ENCODE data around the gene PHF21A. TPM values are rescaled to one million over a fixed set of nuclear protein-coding genes. Genes with fewer than 3 reads are reported as not detected.

PHF21A gene
- total and polyA plus RNA-seq, 2 of the 13 experiments (the other 11 are each of a cell fraction or from before 2014, with no cell fraction given): 4.1 to 34.6 TPM

DNA sequence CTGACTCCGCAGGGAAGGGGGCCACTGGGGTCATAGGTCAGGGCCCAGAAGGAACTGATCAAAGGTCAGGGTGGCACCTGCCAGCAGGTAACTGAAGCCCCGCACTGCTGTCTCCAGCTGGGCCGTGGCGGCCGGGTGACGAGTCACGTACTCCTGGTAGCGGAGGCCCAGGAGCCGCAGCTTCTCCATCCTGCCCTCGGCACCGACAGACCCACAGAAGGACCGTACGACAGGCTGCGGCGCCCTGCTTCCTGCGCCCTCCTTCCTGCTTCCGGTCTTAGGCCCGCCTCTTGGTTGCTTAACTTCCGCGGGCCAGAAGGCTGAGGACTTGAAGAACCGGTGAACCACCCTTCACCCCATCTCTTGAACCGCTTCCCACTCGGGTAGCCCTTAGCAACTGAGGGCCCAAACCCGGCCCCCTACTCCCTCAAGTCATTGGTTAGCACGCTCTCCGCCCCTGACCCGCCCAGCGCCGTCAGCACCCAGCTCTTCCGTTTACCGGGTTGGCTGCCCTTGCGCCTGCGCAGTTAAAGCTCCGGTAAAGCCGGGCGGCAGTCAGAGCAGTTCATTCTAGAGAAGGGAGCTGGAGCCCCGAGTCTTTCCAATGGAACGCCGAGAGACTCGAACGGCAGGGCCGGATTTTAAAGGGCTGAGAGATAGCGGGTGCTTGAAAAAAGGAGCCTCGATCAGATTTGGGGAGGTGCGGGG lies 203.5 kb downstream of the PHF21A start, which contains the start of gene PEX16 (continued):
- TF ChIP-seq, protein P1, sequence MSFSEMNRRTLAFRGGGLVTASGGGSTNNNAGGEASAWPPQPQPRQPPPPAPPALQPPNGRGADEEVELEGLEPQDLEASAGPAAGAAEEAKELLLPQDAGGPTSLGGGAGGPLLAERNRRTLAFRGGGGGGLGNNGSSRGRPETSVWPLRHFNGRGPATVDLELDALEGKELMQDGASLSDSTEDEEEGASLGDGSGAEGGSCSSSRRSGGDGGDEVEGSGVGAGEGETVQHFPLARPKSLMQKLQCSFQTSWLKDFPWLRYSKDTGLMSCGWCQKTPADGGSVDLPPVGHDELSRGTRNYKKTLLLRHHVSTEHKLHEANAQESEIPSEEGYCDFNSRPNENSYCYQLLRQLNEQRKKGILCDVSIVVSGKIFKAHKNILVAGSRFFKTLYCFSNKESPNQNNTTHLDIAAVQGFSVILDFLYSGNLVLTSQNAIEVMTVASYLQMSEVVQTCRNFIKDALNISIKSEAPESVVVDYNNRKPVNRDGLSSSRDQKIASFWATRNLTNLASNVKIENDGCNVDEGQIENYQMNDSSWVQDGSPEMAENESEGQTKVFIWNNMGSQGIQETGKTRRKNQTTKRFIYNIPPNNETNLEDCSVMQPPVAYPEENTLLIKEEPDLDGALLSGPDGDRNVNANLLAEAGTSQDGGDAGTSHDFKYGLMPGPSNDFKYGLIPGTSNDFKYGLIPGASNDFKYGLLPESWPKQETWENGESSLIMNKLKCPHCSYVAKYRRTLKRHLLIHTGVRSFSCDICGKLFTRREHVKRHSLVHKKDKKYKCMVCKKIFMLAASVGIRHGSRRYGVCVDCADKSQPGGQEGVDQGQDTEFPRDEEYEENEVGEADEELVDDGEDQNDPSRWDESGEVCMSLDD (CRISPR knock-in tag; IDR thresholded peaks at IDR 0.05; ENCODE audit: borderline replicate concordance): no peak
- TF ChIP-seq TBP (CRISPR knock-in tag; IDR thresholded peaks at IDR 0.05): no peak
- TF ChIP-seq ZMYM3 (CRISPR knock-in tag; IDR thresholded peaks at IDR 0.05): peak; percentile 4; the same call in 1 of the 2 replicates
- no peak; the same call in 2 of the 3 replicates for TF ChIP-seq MXI1 (IDR thresholded peaks at IDR 0.05; ENCODE audit: borderline replicate concordance, low read depth, low read length)
- TF ChIP-seq, protein P2, sequence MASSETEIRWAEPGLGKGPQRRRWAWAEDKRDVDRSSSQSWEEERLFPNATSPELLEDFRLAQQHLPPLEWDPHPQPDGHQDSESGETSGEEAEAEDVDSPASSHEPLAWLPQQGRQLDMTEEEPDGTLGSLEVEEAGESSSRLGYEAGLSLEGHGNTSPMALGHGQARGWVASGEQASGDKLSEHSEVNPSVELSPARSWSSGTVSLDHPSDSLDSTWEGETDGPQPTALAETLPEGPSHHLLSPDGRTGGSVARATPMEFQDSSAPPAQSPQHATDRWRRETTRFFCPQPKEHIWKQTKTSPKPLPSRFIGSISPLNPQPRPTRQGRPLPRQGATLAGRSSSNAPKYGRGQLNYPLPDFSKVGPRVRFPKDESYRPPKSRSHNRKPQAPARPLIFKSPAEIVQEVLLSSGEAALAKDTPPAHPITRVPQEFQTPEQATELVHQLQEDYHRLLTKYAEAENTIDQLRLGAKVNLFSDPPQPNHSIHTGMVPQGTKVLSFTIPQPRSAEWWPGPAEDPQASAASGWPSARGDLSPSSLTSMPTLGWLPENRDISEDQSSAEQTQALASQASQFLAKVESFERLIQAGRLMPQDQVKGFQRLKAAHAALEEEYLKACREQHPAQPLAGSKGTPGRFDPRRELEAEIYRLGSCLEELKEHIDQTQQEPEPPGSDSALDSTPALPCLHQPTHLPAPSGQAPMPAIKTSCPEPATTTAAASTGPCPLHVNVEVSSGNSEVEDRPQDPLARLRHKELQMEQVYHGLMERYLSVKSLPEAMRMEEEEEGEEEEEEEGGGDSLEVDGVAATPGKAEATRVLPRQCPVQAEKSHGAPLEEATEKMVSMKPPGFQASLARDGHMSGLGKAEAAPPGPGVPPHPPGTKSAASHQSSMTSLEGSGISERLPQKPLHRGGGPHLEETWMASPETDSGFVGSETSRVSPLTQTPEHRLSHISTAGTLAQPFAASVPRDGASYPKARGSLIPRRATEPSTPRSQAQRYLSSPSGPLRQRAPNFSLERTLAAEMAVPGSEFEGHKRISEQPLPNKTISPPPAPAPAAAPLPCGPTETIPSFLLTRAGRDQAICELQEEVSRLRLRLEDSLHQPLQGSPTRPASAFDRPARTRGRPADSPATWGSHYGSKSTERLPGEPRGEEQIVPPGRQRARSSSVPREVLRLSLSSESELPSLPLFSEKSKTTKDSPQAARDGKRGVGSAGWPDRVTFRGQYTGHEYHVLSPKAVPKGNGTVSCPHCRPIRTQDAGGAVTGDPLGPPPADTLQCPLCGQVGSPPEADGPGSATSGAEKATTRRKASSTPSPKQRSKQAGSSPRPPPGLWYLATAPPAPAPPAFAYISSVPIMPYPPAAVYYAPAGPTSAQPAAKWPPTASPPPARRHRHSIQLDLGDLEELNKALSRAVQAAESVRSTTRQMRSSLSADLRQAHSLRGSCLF (CRISPR knock-in tag; IDR thresholded peaks at IDR 0.05; ENCODE audit: borderline replicate concordance): no peak
- TF ChIP-seq, protein P3, sequence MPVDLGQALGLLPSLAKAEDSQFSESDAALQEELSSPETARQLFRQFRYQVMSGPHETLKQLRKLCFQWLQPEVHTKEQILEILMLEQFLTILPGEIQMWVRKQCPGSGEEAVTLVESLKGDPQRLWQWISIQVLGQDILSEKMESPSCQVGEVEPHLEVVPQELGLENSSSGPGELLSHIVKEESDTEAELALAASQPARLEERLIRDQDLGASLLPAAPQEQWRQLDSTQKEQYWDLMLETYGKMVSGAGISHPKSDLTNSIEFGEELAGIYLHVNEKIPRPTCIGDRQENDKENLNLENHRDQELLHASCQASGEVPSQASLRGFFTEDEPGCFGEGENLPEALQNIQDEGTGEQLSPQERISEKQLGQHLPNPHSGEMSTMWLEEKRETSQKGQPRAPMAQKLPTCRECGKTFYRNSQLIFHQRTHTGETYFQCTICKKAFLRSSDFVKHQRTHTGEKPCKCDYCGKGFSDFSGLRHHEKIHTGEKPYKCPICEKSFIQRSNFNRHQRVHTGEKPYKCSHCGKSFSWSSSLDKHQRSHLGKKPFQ (CRISPR knock-in tag; IDR thresholded peaks at IDR 0.05; ENCODE audit: insufficient replicate concordance): peak; percentile 17
- peak; percentile 83; the same call in 1 of the 2 replicates for TF ChIP-seq NFKB2 (CRISPR knock-in tag; IDR thresholded peaks at IDR 0.05; ENCODE audit: borderline replicate concordance)
- TF ChIP-seq ZNF816 (CRISPR knock-in tag; IDR thresholded peaks at IDR 0.05; ENCODE audit: borderline replicate concordance): no peak
- TF ChIP-seq, protein P4, sequence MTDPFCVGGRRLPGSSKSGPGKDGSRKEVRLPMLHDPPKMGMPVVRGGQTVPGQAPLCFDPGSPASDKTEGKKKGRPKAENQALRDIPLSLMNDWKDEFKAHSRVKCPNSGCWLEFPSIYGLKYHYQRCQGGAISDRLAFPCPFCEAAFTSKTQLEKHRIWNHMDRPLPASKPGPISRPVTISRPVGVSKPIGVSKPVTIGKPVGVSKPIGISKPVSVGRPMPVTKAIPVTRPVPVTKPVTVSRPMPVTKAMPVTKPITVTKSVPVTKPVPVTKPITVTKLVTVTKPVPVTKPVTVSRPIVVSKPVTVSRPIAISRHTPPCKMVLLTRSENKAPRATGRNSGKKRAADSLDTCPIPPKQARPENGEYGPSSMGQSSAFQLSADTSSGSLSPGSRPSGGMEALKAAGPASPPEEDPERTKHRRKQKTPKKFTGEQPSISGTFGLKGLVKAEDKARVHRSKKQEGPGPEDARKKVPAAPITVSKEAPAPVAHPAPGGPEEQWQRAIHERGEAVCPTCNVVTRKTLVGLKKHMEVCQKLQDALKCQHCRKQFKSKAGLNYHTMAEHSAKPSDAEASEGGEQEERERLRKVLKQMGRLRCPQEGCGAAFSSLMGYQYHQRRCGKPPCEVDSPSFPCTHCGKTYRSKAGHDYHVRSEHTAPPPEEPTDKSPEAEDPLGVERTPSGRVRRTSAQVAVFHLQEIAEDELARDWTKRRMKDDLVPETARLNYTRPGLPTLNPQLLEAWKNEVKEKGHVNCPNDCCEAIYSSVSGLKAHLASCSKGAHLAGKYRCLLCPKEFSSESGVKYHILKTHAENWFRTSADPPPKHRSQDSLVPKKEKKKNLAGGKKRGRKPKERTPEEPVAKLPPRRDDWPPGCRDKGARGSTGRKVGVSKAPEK (CRISPR knock-in tag; IDR thresholded peaks at IDR 0.05; ENCODE audit: borderline replicate concordance): no peak
